GM23338 (cell line): ENCODE measurements around the gene EFCAB6.

Experiments
- CREB1 ChIP-seq: fragments of 250-450 bp; sonication (Bioruptor Pico); IDR thresholded peaks from 2 replicates; pipeline ENCODE4 v1.5.0; 2020; ENCODE audit warnings: low read depth, mild to moderate bottlenecking, moderate library complexity
- EZH2 ChIP-seq: fragments of 200-600 bp; sonication (generic); IDR thresholded peaks from one replicate; pipeline ENCODE4 v1.8.0; 2017; ENCODE audit warnings: antibody characterized with exemption, mild to moderate bottlenecking, low read depth; ENCODE audit not compliant: unreplicated experiment
- EZH2phosphoT487 ChIP-seq: fragments of 200-600 bp; sonication (generic); IDR thresholded peaks from one replicate; pipeline ENCODE4 v1.8.1; 2018; ENCODE audit warnings: antibody characterized with exemption; ENCODE audit not compliant: unreplicated experiment
- JUNB ChIP-seq: IDR thresholded peaks from one replicate; pipeline ENCODE4 v1.6.1; 2016; ENCODE audit warnings: antibody characterized with exemption; ENCODE audit not compliant: unreplicated experiment
- NANOG ChIP-seq: IDR thresholded peaks from 2 replicates; pipeline ENCODE4 v1.6.1; 2016; ENCODE audit warnings: antibody characterized with exemption, borderline replicate concordance
- POLR2AphosphoS5 ChIP-seq: IDR thresholded peaks from 2 replicates; pipeline ENCODE4 v1.6.1; 2016; ENCODE audit warnings: antibody characterized with exemption, low read depth
- STAT1 ChIP-seq: IDR thresholded peaks from one replicate; pipeline ENCODE4 v1.6.1; 2016; ENCODE audit warnings: antibody characterized with exemption; ENCODE audit not compliant: unreplicated experiment
- ZNF114 ChIP-seq: fragments of 250-450 bp; sonication (Bioruptor Pico); IDR thresholded peaks from 2 replicates; pipeline ENCODE4 v1.5.0; 2020; ENCODE audit warnings: mild to moderate bottlenecking, moderate library complexity
- ZNF331 ChIP-seq: fragments of 250-450 bp; sonication (Bioruptor Pico); IDR thresholded peaks from 2 replicates; pipeline ENCODE4 v1.5.0; 2020; ENCODE audit warnings: low read depth, mild to moderate bottlenecking, moderate library complexity
- TF ChIP-seq, protein P1 (sequence below), 2 experiments: fragments of 200-600 bp in 1 of 2; sonication (generic) in 1 of 2; conservative IDR thresholded peaks; 2 replicates each; pipeline versions ENCODE4 v1.5.1 to v1.6.1; 2016 to 2017; ENCODE audit warnings: antibody characterized with exemption in 2 of 2, low read depth in 2 of 2, mild to moderate bottlenecking in 2 of 2, moderate library complexity in 1 of 2
- TF ChIP-seq, protein P2 (sequence below): IDR thresholded peaks from one replicate; pipeline ENCODE4 v1.6.1; 2018; ENCODE audit warnings: antibody characterized with exemption; ENCODE audit not compliant: unreplicated experiment
- TF ChIP-seq, protein P3 (sequence below): fragments of 250-450 bp; sonication (Bioruptor Pico); IDR thresholded peaks from 2 replicates; pipeline ENCODE4 v1.5.0; 2020; ENCODE audit warnings: mild to moderate bottlenecking, moderate library complexity
- TF ChIP-seq, protein P4 (sequence below): IDR thresholded peaks from 2 replicates; pipeline ENCODE4 v1.6.1; 2016; ENCODE audit warnings: antibody characterized with exemption

DNA sequence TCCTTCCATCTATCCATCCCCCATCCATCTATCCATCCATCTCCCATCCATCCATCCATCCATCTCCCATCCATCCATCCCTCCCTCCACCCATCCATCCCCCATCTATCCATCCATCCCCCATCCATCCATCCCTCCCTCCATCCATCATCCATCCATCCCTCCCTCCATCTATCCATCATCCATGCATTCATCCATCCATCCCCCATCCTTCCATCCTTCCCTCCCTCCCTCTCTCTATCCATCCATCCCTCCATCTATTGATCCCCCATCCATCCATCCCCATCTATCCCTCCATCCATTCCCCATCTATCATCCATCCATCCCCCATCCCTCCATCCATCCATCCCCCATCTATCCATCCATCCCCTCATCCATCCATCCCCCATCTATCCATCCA, 303.6 kb downstream of the EFCAB6 start:
- TF ChIP-seq POLR2AphosphoS5: no peak
- TF ChIP-seq, protein P1, sequence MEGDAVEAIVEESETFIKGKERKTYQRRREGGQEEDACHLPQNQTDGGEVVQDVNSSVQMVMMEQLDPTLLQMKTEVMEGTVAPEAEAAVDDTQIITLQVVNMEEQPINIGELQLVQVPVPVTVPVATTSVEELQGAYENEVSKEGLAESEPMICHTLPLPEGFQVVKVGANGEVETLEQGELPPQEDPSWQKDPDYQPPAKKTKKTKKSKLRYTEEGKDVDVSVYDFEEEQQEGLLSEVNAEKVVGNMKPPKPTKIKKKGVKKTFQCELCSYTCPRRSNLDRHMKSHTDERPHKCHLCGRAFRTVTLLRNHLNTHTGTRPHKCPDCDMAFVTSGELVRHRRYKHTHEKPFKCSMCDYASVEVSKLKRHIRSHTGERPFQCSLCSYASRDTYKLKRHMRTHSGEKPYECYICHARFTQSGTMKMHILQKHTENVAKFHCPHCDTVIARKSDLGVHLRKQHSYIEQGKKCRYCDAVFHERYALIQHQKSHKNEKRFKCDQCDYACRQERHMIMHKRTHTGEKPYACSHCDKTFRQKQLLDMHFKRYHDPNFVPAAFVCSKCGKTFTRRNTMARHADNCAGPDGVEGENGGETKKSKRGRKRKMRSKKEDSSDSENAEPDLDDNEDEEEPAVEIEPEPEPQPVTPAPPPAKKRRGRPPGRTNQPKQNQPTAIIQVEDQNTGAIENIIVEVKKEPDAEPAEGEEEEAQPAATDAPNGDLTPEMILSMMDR (conservative IDR thresholded peaks at IDR 0.05; ENCODE audit: low read depth in 2 of 2): no peak
- no peak for TF ChIP-seq EZH2
- no peak for TF ChIP-seq EZH2phosphoT487
- no peak for TF ChIP-seq STAT1
- TF ChIP-seq, protein P2, sequence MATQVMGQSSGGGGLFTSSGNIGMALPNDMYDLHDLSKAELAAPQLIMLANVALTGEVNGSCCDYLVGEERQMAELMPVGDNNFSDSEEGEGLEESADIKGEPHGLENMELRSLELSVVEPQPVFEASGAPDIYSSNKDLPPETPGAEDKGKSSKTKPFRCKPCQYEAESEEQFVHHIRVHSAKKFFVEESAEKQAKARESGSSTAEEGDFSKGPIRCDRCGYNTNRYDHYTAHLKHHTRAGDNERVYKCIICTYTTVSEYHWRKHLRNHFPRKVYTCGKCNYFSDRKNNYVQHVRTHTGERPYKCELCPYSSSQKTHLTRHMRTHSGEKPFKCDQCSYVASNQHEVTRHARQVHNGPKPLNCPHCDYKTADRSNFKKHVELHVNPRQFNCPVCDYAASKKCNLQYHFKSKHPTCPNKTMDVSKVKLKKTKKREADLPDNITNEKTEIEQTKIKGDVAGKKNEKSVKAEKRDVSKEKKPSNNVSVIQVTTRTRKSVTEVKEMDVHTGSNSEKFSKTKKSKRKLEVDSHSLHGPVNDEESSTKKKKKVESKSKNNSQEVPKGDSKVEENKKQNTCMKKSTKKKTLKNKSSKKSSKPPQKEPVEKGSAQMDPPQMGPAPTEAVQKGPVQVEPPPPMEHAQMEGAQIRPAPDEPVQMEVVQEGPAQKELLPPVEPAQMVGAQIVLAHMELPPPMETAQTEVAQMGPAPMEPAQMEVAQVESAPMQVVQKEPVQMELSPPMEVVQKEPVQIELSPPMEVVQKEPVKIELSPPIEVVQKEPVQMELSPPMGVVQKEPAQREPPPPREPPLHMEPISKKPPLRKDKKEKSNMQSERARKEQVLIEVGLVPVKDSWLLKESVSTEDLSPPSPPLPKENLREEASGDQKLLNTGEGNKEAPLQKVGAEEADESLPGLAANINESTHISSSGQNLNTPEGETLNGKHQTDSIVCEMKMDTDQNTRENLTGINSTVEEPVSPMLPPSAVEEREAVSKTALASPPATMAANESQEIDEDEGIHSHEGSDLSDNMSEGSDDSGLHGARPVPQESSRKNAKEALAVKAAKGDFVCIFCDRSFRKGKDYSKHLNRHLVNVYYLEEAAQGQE: no peak
- TF ChIP-seq JUNB: no peak
- no peak for TF ChIP-seq CREB1 (CRISPR knock-in tag)
- TF ChIP-seq, protein P3, sequence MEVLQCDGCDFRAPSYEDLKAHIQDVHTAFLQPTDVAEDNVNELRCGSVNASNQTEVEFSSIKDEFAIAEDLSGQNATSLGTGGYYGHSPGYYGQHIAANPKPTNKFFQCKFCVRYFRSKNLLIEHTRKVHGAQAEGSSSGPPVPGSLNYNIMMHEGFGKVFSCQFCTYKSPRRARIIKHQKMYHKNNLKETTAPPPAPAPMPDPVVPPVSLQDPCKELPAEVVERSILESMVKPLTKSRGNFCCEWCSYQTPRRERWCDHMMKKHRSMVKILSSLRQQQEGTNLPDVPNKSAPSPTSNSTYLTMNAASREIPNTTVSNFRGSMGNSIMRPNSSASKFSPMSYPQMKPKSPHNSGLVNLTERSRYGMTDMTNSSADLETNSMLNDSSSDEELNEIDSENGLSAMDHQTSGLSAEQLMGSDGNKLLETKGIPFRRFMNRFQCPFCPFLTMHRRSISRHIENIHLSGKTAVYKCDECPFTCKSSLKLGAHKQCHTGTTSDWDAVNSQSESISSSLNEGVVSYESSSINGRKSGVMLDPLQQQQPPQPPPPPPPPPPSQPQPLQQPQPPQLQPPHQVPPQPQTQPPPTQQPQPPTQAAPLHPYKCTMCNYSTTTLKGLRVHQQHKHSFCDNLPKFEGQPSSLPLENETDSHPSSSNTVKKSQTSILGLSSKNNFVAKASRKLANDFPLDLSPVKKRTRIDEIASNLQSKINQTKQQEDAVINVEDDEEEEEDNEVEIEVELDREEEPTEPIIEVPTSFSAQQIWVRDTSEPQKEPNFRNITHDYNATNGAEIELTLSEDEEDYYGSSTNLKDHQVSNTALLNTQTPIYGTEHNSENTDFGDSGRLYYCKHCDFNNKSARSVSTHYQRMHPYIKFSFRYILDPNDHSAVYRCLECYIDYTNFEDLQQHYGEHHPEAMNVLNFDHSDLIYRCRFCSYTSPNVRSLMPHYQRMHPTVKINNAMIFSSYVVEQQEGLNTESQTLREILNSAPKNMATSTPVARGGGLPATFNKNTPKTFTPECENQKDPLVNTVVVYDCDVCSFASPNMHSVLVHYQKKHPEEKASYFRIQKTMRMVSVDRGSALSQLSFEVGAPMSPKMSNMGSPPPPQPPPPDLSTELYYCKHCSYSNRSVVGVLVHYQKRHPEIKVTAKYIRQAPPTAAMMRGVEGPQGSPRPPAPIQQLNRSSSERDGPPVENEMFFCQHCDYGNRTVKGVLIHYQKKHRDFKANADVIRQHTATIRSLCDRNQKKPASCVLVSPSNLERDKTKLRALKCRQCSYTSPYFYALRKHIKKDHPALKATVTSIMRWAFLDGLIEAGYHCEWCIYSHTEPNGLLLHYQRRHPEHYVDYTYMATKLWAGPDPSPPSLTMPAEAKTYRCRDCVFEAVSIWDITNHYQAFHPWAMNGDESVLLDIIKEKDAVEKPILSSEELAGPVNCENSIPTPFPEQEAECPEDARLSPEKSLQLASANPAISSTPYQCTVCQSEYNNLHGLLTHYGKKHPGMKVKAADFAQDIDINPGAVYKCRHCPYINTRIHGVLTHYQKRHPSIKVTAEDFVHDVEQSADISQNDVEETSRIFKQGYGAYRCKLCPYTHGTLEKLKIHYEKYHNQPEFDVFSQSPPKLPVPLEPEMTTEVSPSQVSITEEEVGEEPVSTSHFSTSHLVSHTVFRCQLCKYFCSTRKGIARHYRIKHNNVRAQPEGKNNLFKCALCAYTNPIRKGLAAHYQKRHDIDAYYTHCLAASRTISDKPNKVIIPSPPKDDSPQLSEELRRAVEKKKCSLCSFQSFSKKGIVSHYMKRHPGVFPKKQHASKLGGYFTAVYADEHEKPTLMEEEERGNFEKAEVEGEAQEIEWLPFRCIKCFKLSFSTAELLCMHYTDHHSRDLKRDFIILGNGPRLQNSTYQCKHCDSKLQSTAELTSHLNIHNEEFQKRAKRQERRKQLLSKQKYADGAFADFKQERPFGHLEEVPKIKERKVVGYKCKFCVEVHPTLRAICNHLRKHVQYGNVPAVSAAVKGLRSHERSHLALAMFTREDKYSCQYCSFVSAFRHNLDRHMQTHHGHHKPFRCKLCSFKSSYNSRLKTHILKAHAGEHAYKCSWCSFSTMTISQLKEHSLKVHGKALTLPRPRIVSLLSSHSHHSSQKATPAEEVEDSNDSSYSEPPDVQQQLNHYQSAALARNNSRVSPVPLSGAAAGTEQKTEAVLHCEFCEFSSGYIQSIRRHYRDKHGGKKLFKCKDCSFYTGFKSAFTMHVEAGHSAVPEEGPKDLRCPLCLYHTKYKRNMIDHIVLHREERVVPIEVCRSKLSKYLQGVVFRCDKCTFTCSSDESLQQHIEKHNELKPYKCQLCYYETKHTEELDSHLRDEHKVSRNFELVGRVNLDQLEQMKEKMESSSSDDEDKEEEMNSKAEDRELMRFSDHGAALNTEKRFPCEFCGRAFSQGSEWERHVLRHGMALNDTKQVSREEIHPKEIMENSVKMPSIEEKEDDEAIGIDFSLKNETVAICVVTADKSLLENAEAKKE: no peak
- TF ChIP-seq, protein P4, sequence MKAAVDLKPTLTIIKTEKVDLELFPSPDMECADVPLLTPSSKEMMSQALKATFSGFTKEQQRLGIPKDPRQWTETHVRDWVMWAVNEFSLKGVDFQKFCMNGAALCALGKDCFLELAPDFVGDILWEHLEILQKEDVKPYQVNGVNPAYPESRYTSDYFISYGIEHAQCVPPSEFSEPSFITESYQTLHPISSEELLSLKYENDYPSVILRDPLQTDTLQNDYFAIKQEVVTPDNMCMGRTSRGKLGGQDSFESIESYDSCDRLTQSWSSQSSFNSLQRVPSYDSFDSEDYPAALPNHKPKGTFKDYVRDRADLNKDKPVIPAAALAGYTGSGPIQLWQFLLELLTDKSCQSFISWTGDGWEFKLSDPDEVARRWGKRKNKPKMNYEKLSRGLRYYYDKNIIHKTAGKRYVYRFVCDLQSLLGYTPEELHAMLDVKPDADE: no peak
- no peak for TF ChIP-seq ZNF114 (CRISPR knock-in tag)
- no peak for TF ChIP-seq NANOG
- TF ChIP-seq ZNF331 (CRISPR knock-in tag): no peak
